Measurements from ENCODE around the gene TPT1.
"Not testable (repeated sequence)": the region's sequence is repeated elsewhere in the genome, so short reads cannot be mapped to it uniquely, and the experiment has no call there.

DNA sequence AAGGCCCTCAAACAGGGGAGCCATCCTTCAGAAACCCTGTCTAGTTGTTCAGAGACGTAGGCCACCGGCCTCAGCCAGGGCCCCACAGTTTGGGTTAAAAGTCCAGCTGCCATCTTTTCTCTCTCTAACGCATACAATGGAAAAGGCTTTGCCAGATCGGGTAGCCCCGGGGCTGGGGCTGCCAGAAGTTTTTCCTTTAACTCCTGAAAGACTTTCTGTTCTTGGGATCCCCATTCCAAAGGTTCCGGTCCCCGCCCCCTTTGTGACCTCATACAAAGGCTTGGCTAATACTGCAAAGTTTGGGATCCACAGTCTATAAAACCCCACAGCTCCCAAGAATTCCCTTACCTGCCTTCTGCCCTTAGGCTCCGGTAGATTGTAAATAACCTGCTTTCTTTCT lies 39.7 kb upstream of the TPT1 start:
- TF ChIP-seq, protein P1, sequence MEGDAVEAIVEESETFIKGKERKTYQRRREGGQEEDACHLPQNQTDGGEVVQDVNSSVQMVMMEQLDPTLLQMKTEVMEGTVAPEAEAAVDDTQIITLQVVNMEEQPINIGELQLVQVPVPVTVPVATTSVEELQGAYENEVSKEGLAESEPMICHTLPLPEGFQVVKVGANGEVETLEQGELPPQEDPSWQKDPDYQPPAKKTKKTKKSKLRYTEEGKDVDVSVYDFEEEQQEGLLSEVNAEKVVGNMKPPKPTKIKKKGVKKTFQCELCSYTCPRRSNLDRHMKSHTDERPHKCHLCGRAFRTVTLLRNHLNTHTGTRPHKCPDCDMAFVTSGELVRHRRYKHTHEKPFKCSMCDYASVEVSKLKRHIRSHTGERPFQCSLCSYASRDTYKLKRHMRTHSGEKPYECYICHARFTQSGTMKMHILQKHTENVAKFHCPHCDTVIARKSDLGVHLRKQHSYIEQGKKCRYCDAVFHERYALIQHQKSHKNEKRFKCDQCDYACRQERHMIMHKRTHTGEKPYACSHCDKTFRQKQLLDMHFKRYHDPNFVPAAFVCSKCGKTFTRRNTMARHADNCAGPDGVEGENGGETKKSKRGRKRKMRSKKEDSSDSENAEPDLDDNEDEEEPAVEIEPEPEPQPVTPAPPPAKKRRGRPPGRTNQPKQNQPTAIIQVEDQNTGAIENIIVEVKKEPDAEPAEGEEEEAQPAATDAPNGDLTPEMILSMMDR (IDR thresholded peaks at IDR 0.05), result not testable (repeated sequence)
- not testable (repeated sequence) for TF ChIP-seq POLR2A (IDR thresholded peaks at IDR 0.05)
